HepG2 (cell line): ENCODE results near the gene TANGO6. TPM values are rescaled to one million over a fixed set of nuclear protein-coding genes. Genes with fewer than 3 reads are reported as not detected.
A peak's percentile ranks its signal among the peaks of the same experiment; 100 is the strongest.

ENCODE experiments used
- CCDC6 ChIP-seq: sonication (generic); formaldehyde crosslinking; IDR thresholded peaks from 2 replicates; pipeline ENCODE4 v1.8.1; 2022; ENCODE audit warnings: mild to moderate bottlenecking, missing genetic modification reagents, moderate library complexity
- CEBPB ChIP-seq: IDR thresholded peaks from 2 replicates; pipeline ENCODE4 v1.6.1; 2011; ENCODE audit warnings: low read depth, low read length, improper control_type of control experiment, borderline replicate concordance
- EEA1 ChIP-seq: sonication (generic); formaldehyde crosslinking; IDR thresholded peaks from 2 replicates; pipeline ENCODE4 v1.5.1; 2020; ENCODE audit warnings: mild to moderate bottlenecking, missing genetic modification reagents, borderline replicate concordance
- ELF3 ChIP-seq: IDR thresholded peaks from 2 replicates; pipeline ENCODE4 v1.6.1; 2016; ENCODE audit warnings: missing genetic modification reagents, missing compliant biosample characterization
- MEIS1 ChIP-seq: sonication (generic); formaldehyde crosslinking; IDR thresholded peaks from 2 replicates; pipeline ENCODE4 v1.9.0; 2021; ENCODE audit warnings: mild to moderate bottlenecking, missing genetic modification reagents, moderate library complexity, borderline replicate concordance
- RELA ChIP-seq: sonication (generic); formaldehyde crosslinking; IDR thresholded peaks from 2 replicates; pipeline ENCODE4 v1.4.0; 2020; ENCODE audit warnings: missing genetic modification reagents
- RFX5 ChIP-seq: IDR thresholded peaks from 2 replicates; pipeline ENCODE4 v1.6.1; 2011; ENCODE audit warnings: low read depth, low read length, improper control_type of control experiment
- SP4 ChIP-seq: sonication (generic); formaldehyde crosslinking; IDR thresholded peaks from 2 replicates; pipeline ENCODE4 v1.8.1; 2023; ENCODE audit warnings: mild to moderate bottlenecking, missing genetic modification reagents
- YEATS4 ChIP-seq: sonication (generic); formaldehyde crosslinking; IDR thresholded peaks from 2 replicates; pipeline ENCODE4 v1.4.0; 2020; ENCODE audit warnings: missing genetic modification reagents, borderline replicate concordance
- ZFP36 ChIP-seq: fragments of 150-350 bp; IDR thresholded peaks from 2 replicates; pipeline ENCODE4 v1.6.1; 2018; ENCODE audit warnings: borderline replicate concordance, low read length, low read depth; ENCODE audit not compliant: partially characterized antibody
- ZNF138 ChIP-seq: sonication (generic); formaldehyde crosslinking; IDR thresholded peaks from 2 replicates; pipeline ENCODE4 v1.5.0; 2020; ENCODE audit warnings: mild to moderate bottlenecking, low read depth, missing genetic modification reagents
- ZNF143 ChIP-seq: sonication (generic); formaldehyde crosslinking; IDR thresholded peaks from 2 replicates; pipeline ENCODE4 v1.4.0; 2020; ENCODE audit warnings: missing genetic modification reagents
- ZNF17 ChIP-seq: sonication (generic); formaldehyde crosslinking; IDR thresholded peaks from 2 replicates; pipeline ENCODE4 v1.5.0; 2020; ENCODE audit warnings: mild to moderate bottlenecking, missing genetic modification reagents
- ZNF337 ChIP-seq: sonication (generic); formaldehyde crosslinking; IDR thresholded peaks from 2 replicates; pipeline ENCODE4 v1.5.1; 2020; ENCODE audit warnings: missing genetic modification reagents, low read depth, mild to moderate bottlenecking, borderline replicate concordance
- ZNF383 ChIP-seq: sonication (generic); formaldehyde crosslinking; IDR thresholded peaks from 2 replicates; pipeline ENCODE4 v1.4.0; 2020; ENCODE audit warnings: missing genetic modification reagents, mild to moderate bottlenecking, borderline replicate concordance
- ZNF441 ChIP-seq: sonication (generic); formaldehyde crosslinking; IDR thresholded peaks from 2 replicates; pipeline ENCODE4 v1.7.0; 2021; ENCODE audit warnings: missing genetic modification reagents, borderline replicate concordance
- ZNF510 ChIP-seq: sonication (generic); formaldehyde crosslinking; IDR thresholded peaks from 2 replicates; pipeline ENCODE4 v1.4.0; 2020; ENCODE audit warnings: low read depth, mild to moderate bottlenecking, missing genetic modification reagents
- ZNF746 ChIP-seq: sonication (generic); formaldehyde crosslinking; IDR thresholded peaks from 2 replicates; pipeline ENCODE4 v1.8.0; 2022; ENCODE audit warnings: mild to moderate bottlenecking, missing genetic modification reagents
- polyA plus RNA-seq, 8 experiments: library from polyadenylated mRNA; depleted of rRNA in 3 of 8; stranded (reverse) in 7 of 8; unstranded in 1 of 8; fragments of >200 nt; fragmentation: Illumina TruSeq in 4 of 8; extraction: Trizol in 4 of 8; gene quantifications; 2 replicates each; pipeline versions ENCODE4 v1.2.1 to v1.2.3, GENCODE V29; 2011 to 2016; ENCODE audit warnings: low read depth in 4 of 8, missing spikeins in 1 of 8, mixed read lengths in 1 of 8; ENCODE audit not compliant: insufficient read depth in 1 of 8
- total RNA-seq, 5 experiments: library from RNA; depleted of rRNA; stranded (reverse); fragments of >200 nt; fragmentation: Illumina TruSeq; extraction: Trizol; gene quantifications; 2 replicates each; pipeline ENCODE4 v1.2.3, GENCODE V29; 2016; ENCODE audit warnings: low read depth in 1 of 5
- TF ChIP-seq, protein P1 (sequence below): sonication (generic); formaldehyde crosslinking; IDR thresholded peaks from 2 replicates; pipeline ENCODE4; 2020; ENCODE audit warnings: missing genetic modification reagents, mild to moderate bottlenecking, borderline replicate concordance
- TF ChIP-seq, protein P2 (sequence below): sonication (generic); formaldehyde crosslinking; IDR thresholded peaks from 2 replicates; pipeline ENCODE4 v1.4.0; 2020; ENCODE audit warnings: mild to moderate bottlenecking, missing genetic modification reagents
- TF ChIP-seq, protein P3 (sequence below): IDR thresholded peaks from 2 replicates; pipeline ENCODE4 v1.6.1; 2016; ENCODE audit warnings: missing compliant biosample characterization, missing genetic modification reagents, borderline replicate concordance
- TF ChIP-seq, protein P4 (sequence below): sonication (generic); formaldehyde crosslinking; IDR thresholded peaks from 2 replicates; pipeline ENCODE4 v1.4.0; 2020; ENCODE audit warnings: missing genetic modification reagents
- TF ChIP-seq, protein P5 (sequence below): IDR thresholded peaks from 2 replicates; pipeline ENCODE4 v1.6.1; 2016

The TANGO6 gene
- total and polyA plus RNA-seq, 2 of the 13 experiments (the other 11 are each of a cell fraction or from before 2014, with no cell fraction given) = 7.2 to 13.3 TPM

DNA sequence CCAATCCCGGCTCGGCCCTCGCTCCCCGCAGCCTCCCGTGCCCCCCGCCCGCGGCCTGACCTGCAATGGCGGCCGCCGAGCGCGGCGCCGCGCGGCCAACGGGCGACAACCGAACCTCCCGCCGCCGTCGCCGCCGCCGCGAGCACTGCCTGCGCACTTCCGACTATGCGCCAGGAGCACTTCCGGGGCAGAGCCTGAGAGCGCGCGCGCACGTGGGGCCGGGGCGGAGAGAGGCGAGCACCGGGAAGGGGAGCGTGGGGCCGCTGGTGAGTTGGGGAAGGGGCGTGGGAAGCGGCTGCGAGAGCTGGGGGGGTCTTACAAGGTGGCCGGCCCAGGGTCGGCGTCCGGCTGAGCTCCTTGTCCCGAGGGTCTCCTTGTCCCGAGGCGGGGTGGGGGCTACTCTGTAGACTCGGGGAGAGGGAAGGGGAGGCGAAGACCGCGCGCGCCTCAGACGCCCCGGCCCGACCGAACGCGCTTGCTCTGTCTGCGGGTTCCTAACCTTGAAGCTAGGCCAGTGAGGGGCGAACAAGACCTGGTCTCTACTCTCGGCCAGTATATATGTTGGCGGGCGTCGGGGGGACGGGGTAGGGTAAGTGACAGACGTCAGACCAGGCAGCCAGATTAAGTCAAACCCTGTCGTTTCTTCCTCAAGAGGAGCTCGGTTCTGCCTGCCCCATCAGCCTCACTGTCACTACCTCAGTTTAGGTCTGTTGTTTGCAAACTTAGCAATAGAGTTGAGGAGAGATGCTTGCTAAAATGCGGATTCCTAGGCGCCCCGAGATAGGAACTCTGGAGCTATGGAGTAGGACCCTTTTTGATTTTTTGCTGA, 289.3 kb downstream of the TANGO6 start, which contains the start of the genes CHTF8 and UTP4 (continued):
- TF ChIP-seq MEIS1 (0 out of 2 replicates have a peak, but pooled peaks have one; percentile 59), ZNF510 (CRISPR knock-in tag) (peak; percentile 72; the same call in 1 of the 2 replicates), YEATS4 (CRISPR knock-in tag) (peak; percentile 98), ZNF383 (no peak), ZNF17 (CRISPR knock-in tag) (no peak), CCDC6 (CRISPR knock-in tag) (peak; percentile 92), ZNF746 (CRISPR knock-in tag) (peak; percentile 36; the same call in 1 of the 2 replicates), ZNF138 (CRISPR knock-in tag) (no peak), RFX5 (no peak), ZNF337 (CRISPR knock-in tag) (no peak), ELF3 (CRISPR knock-in tag) (peak; percentile 64), EEA1 (no peak), ZFP36 (no peak), CEBPB (no peak), SP4 (CRISPR knock-in tag) (peak; percentile 83), ZNF143 (no peak), RELA (CRISPR knock-in tag) (no peak; the same call in 1 of the 2 replicates), ZNF441 (peak; percentile 78; the same call in 1 of the 2 replicates)
- TF ChIP-seq, protein P1, sequence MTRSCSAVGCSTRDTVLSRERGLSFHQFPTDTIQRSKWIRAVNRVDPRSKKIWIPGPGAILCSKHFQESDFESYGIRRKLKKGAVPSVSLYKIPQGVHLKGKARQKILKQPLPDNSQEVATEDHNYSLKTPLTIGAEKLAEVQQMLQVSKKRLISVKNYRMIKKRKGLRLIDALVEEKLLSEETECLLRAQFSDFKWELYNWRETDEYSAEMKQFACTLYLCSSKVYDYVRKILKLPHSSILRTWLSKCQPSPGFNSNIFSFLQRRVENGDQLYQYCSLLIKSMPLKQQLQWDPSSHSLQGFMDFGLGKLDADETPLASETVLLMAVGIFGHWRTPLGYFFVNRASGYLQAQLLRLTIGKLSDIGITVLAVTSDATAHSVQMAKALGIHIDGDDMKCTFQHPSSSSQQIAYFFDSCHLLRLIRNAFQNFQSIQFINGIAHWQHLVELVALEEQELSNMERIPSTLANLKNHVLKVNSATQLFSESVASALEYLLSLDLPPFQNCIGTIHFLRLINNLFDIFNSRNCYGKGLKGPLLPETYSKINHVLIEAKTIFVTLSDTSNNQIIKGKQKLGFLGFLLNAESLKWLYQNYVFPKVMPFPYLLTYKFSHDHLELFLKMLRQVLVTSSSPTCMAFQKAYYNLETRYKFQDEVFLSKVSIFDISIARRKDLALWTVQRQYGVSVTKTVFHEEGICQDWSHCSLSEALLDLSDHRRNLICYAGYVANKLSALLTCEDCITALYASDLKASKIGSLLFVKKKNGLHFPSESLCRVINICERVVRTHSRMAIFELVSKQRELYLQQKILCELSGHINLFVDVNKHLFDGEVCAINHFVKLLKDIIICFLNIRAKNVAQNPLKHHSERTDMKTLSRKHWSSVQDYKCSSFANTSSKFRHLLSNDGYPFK (CRISPR knock-in tag) = peak; percentile 35; the same call in 1 of the 2 replicates
- TF ChIP-seq, protein P2, sequence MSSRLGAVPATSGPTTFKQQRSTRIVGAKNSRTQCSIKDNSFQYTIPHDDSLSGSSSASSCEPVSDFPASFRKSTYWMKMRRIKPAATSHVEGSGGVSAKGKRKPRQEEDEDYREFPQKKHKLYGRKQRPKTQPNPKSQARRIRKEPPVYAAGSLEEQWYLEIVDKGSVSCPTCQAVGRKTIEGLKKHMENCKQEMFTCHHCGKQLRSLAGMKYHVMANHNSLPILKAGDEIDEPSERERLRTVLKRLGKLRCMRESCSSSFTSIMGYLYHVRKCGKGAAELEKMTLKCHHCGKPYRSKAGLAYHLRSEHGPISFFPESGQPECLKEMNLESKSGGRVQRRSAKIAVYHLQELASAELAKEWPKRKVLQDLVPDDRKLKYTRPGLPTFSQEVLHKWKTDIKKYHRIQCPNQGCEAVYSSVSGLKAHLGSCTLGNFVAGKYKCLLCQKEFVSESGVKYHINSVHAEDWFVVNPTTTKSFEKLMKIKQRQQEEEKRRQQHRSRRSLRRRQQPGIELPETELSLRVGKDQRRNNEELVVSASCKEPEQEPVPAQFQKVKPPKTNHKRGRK (CRISPR knock-in tag) = no peak
- TF ChIP-seq, protein P3, sequence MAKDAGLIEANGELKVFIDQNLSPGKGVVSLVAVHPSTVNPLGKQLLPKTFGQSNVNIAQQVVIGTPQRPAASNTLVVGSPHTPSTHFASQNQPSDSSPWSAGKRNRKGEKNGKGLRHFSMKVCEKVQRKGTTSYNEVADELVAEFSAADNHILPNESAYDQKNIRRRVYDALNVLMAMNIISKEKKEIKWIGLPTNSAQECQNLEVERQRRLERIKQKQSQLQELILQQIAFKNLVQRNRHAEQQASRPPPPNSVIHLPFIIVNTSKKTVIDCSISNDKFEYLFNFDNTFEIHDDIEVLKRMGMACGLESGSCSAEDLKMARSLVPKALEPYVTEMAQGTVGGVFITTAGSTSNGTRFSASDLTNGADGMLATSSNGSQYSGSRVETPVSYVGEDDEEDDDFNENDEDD = peak; percentile 90
- TF ChIP-seq, protein P4, sequence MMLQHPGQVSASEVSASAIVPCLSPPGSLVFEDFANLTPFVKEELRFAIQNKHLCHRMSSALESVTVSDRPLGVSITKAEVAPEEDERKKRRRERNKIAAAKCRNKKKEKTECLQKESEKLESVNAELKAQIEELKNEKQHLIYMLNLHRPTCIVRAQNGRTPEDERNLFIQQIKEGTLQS (CRISPR knock-in tag) = 0 out of 2 replicates have a peak, but pooled peaks have one; percentile 26
- TF ChIP-seq, protein P5, sequence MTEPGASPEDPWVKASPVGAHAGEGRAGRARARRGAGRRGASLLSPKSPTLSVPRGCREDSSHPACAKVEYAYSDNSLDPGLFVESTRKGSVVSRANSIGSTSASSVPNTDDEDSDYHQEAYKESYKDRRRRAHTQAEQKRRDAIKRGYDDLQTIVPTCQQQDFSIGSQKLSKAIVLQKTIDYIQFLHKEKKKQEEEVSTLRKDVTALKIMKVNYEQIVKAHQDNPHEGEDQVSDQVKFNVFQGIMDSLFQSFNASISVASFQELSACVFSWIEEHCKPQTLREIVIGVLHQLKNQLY = no peak
